A549 (cell line): ENCODE results near the gene PARD6B. TPM values are rescaled to one million over a fixed set of nuclear protein-coding genes. Genes with fewer than 3 reads are reported as not detected.

Experiments
- ATAC-seq, 2 experiments: fragments of 200-7000 bp in 1 of 2; fragments of >200 bp in 1 of 2; cut with Nextera tagmentation in 1 of 2; cut with Tn5 transposase in 1 of 2; 3 replicates each; pipeline versions ENCODE4 v1.8.0 to v1.9.1; 2018 to 2020; ENCODE audit warnings: mild to moderate bottlenecking in 1 of 2, moderate library complexity in 1 of 2
- CTCF ChIA-PET: fragments of 300-600 bp; sonication (Branson Sonifier 250); formaldehyde crosslinking; extraction: SDS; loops from one replicate; lab custom pipeline; 2021; ENCODE audit warnings: antibody characterized with exemption, inconsistent platforms; lab: Yijun Ruan, JAX
- POLR2A ChIA-PET: fragments of 350-600 bp; formaldehyde crosslinking; extraction: SDS; loops from one replicate; lab custom pipeline; 2021; ENCODE audit warnings: antibody characterized with exemption, inconsistent platforms; lab: Yijun Ruan, JAX
- DNase-seq, 2 experiments: peaks; one replicate each; pipeline versions ENCODE4 v3.0.0 to v3.0.0-alpha.2; 2011 to 2016; ENCODE audit warnings: low read depth in 1 of 2, low spot score in 1 of 2
- FAIRE-seq: peaks from 2 replicates; lab custom pipeline; 2011; peaks lifted over from hg19 to GRCh38; lab: Jason Lieb, UNC
- H3K27ac ChIP-seq, 2 experiments: fragments of >200 bp; sonication (Bioruptor Twin); formaldehyde crosslinking; 3 replicates each; pipeline ENCODE4 v1.5.1; 2016 to 2017
- H3K4me1 ChIP-seq: fragments of >200 bp; sonication (Bioruptor Twin); formaldehyde crosslinking; 3 replicates; pipeline ENCODE4 v1.6.1; 2016
- H3K4me2 ChIP-seq: fragments of >200 bp; sonication (Bioruptor Twin); formaldehyde crosslinking; 3 replicates; pipeline ENCODE4 v1.6.1; 2016
- H3K4me3 ChIP-seq: fragments of >200 bp; sonication (Bioruptor Twin); formaldehyde crosslinking; 3 replicates; pipeline ENCODE4 v1.5.1; 2016
- H3K9me3 ChIP-seq: fragments of >200 bp; sonication (Bioruptor Twin); formaldehyde crosslinking; 3 replicates; pipeline ENCODE4 v1.6.1; 2016
- CBX2 ChIP-seq: fragments of 200-600 bp; sonication (generic); IDR thresholded peaks from 2 replicates; pipeline ENCODE4 v1.6.1; 2016; ENCODE audit warnings: low read depth, mild to moderate bottlenecking, borderline replicate concordance
- CBX8 ChIP-seq: fragments of 200-600 bp; sonication (generic); IDR thresholded peaks from 2 replicates; pipeline ENCODE4 v1.6.1; 2016
- CHD2 ChIP-seq: fragments of 150-350 bp; IDR thresholded peaks from 2 replicates; pipeline ENCODE4 v1.6.1; 2014; ENCODE audit warnings: low read length; ENCODE audit not compliant: partially characterized antibody
- CHD4 ChIP-seq: fragments of 200-600 bp; sonication (generic); IDR thresholded peaks from 2 replicates; pipeline ENCODE4 v1.6.1; 2016; ENCODE audit warnings: antibody characterized with exemption, mild to moderate bottlenecking, borderline replicate concordance
- FOSL2 ChIP-seq, 2 experiments: fragments of 450-650 bp in 1 of 2; fragments of >200 bp in 1 of 2; sonication (Bioruptor Twin) in 1 of 2; formaldehyde crosslinking; IDR thresholded peaks; 2 replicates each; pipeline versions ENCODE4 v1.5.0 to v1.6.1; 2016 to 2020; ENCODE audit warnings: mild to moderate bottlenecking in 1 of 2, moderate library complexity in 1 of 2
- HOXA7 ChIP-seq: fragments of 250-450 bp; sonication (Bioruptor Pico); IDR thresholded peaks from 2 replicates; pipeline ENCODE4 v1.5.0; 2020; ENCODE audit warnings: mild to moderate bottlenecking, moderate library complexity
- HOXB13 ChIP-seq: fragments of 250-450 bp; sonication (Bioruptor Pico); IDR thresholded peaks from 2 replicates; pipeline ENCODE4 v1.5.0; 2020; ENCODE audit warnings: low read depth, mild to moderate bottlenecking, moderate library complexity
- HOXB5 ChIP-seq: fragments of 250-450 bp; sonication (Bioruptor Pico); IDR thresholded peaks from 2 replicates; pipeline ENCODE4 v1.5.0; 2020; ENCODE audit warnings: mild to moderate bottlenecking, moderate library complexity
- KDM1A ChIP-seq: fragments of 200-600 bp; sonication (generic); IDR thresholded peaks from 2 replicates; pipeline ENCODE4 v1.6.1; 2016; ENCODE audit warnings: low read depth, mild to moderate bottlenecking
- KDM5A ChIP-seq: fragments of 200-600 bp; sonication (generic); IDR thresholded peaks from 2 replicates; pipeline ENCODE4 v1.6.1; 2016; ENCODE audit warnings: antibody characterized with exemption, mild to moderate bottlenecking
- MAZ ChIP-seq: fragments of 150-350 bp; IDR thresholded peaks from 2 replicates; pipeline ENCODE4 v1.6.1; 2014; ENCODE audit warnings: antibody characterized with exemption, low read depth, low read length, borderline replicate concordance
- MYC ChIP-seq: IDR thresholded peaks from 2 replicates; pipeline ENCODE4 v1.6.1; 2012; ENCODE audit warnings: mild to moderate bottlenecking, inconsistent platforms, low read length, improper control_type of control experiment, borderline replicate concordance
- NFE2L2 ChIP-seq: fragments of 150-350 bp; conservative IDR thresholded peaks from 2 replicates; pipeline ENCODE4 v1.6.1; 2014; ENCODE audit warnings: low read length
- NR3C1 ChIP-seq: fragments of >200 bp; sonication (Bioruptor Twin); formaldehyde crosslinking; IDR thresholded peaks from 3 replicates; pipeline ENCODE4 v1.6.1; 2017
- PHF8 ChIP-seq: fragments of 200-600 bp; sonication (generic); IDR thresholded peaks from 2 replicates; pipeline ENCODE4 v1.6.1; 2016; ENCODE audit warnings: low read depth, mild to moderate bottlenecking, antibody characterized with exemption, moderate library complexity, borderline replicate concordance
- POLR2A ChIP-seq: IDR thresholded peaks from 2 replicates; pipeline ENCODE4 v1.6.1; 2012; ENCODE audit warnings: mild to moderate bottlenecking, low read length
- POLR2AphosphoS2 ChIP-seq: conservative IDR thresholded peaks from 2 replicates; pipeline ENCODE4 v1.6.1; 2012; ENCODE audit warnings: low read length, improper control_type of control experiment, inconsistent platforms
- SMC3 ChIP-seq: fragments of >200 bp; sonication (Bioruptor Twin); formaldehyde crosslinking; IDR thresholded peaks from 3 replicates; pipeline ENCODE4 v1.6.1; 2018; ENCODE audit warnings: inconsistent platforms
- TFCP2L1 ChIP-seq: fragments of 250-450 bp; sonication (Bioruptor Pico); IDR thresholded peaks from 2 replicates; pipeline ENCODE4 v1.5.0; 2021; ENCODE audit warnings: mild to moderate bottlenecking
- TP53 ChIP-seq: fragments of 250-450 bp; sonication (Bioruptor Pico); IDR thresholded peaks from 2 replicates; pipeline ENCODE4 v1.5.0; 2021; ENCODE audit warnings: mild to moderate bottlenecking, moderate library complexity
- ZNF302 ChIP-seq: fragments of 250-450 bp; sonication (Bioruptor Pico); IDR thresholded peaks from 2 replicates; pipeline ENCODE4 v1.9.0; 2021; ENCODE audit warnings: inconsistent platforms, mild to moderate bottlenecking, moderate library complexity
- WGBS: methylation state at CpG from one replicate; pipeline ENCODE4 v1.1.6; 2017; ENCODE audit errors: missing lambda C conversion rate; 5-methylcytosine and 5-hydroxymethylcytosine counted together
- polyA plus RNA-seq, 4 experiments: library from polyadenylated mRNA; depleted of rRNA in 3 of 4; stranded (reverse); fragments of >200 nt; fragmentation: RNase III in 1 of 4; extraction: RNeasy Plus Mini Kit Qiagen cat#74134 plus additional on column Dnase treatment in 1 of 4; gene quantifications; 2 replicates in 3 of 4; 3 replicates in 1 of 4; pipeline ENCODE4 v1.2.3, GENCODE V29; 2011 to 2017
- TF ChIP-seq, protein P1 (sequence below): fragments of 200-600 bp; sonication (generic); IDR thresholded peaks from 2 replicates; pipeline ENCODE4 v1.6.1; 2016; ENCODE audit warnings: antibody characterized with exemption, mild to moderate bottlenecking, moderate library complexity
- TF ChIP-seq, protein P2 (sequence below): fragments of >200 bp; sonication (Bioruptor Twin); formaldehyde crosslinking; IDR thresholded peaks from 3 replicates; pipeline ENCODE4 v1.6.1; 2016
- TF ChIP-seq, protein P3 (sequence below): IDR thresholded peaks from 2 replicates; pipeline ENCODE4 v1.6.1; 2012
- TF ChIP-seq, protein P4 (sequence below): fragments of 250-450 bp; sonication (Bioruptor Pico); IDR thresholded peaks from 2 replicates; pipeline ENCODE4 v1.5.0; 2020; ENCODE audit warnings: low read depth, mild to moderate bottlenecking, moderate library complexity
- TF ChIP-seq, protein P5 (sequence below): fragments of >200 bp; sonication (Bioruptor Twin); formaldehyde crosslinking; IDR thresholded peaks from 3 replicates; pipeline ENCODE4 v1.5.1; 2016
- TF ChIP-seq, protein P6 (sequence below): IDR thresholded peaks from 2 replicates; pipeline ENCODE4 v1.6.1; 2012

PARD6B gene
- polyA plus RNA-seq, 2 of the 4 experiments (the other 2 are of a cell fraction): 3.1 to 6.4 TPM

DNA sequence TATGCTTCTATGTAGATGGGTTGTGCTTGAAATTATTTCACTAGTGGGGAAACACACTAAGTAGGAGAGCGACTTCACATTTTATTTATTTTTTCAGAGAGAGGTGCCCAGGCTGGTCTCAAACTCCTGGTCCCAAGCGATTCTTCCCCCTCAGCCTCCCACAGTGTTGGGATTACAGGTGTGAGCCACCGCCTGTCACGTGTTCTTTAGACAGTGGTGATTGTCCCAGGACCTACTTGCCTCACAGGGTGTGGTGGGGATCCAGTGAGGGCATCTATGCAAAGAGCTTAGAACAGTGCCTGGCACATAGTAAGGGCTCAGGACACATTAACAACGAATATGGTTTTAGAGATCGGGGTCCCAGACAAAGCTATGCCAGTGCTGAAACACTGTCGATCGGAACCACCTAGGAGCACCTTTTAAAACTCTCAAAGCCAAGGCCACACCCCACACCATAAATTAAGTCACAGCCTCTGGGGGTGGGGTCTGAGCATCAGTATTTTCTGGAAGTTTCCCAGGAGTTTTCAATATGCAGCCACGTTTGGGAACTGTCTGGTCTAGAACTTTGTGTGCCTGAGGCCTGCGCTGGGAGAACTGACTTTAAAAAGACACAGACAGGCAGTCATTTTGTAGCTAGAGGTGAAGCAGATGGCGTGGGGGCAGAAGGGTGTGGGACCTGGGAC lies 58.7 kb downstream of the PARD6B start (continued):
- TF ChIP-seq, protein P1, sequence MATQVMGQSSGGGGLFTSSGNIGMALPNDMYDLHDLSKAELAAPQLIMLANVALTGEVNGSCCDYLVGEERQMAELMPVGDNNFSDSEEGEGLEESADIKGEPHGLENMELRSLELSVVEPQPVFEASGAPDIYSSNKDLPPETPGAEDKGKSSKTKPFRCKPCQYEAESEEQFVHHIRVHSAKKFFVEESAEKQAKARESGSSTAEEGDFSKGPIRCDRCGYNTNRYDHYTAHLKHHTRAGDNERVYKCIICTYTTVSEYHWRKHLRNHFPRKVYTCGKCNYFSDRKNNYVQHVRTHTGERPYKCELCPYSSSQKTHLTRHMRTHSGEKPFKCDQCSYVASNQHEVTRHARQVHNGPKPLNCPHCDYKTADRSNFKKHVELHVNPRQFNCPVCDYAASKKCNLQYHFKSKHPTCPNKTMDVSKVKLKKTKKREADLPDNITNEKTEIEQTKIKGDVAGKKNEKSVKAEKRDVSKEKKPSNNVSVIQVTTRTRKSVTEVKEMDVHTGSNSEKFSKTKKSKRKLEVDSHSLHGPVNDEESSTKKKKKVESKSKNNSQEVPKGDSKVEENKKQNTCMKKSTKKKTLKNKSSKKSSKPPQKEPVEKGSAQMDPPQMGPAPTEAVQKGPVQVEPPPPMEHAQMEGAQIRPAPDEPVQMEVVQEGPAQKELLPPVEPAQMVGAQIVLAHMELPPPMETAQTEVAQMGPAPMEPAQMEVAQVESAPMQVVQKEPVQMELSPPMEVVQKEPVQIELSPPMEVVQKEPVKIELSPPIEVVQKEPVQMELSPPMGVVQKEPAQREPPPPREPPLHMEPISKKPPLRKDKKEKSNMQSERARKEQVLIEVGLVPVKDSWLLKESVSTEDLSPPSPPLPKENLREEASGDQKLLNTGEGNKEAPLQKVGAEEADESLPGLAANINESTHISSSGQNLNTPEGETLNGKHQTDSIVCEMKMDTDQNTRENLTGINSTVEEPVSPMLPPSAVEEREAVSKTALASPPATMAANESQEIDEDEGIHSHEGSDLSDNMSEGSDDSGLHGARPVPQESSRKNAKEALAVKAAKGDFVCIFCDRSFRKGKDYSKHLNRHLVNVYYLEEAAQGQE: no peak
- no peak for TF ChIP-seq KDM5A

DNA sequence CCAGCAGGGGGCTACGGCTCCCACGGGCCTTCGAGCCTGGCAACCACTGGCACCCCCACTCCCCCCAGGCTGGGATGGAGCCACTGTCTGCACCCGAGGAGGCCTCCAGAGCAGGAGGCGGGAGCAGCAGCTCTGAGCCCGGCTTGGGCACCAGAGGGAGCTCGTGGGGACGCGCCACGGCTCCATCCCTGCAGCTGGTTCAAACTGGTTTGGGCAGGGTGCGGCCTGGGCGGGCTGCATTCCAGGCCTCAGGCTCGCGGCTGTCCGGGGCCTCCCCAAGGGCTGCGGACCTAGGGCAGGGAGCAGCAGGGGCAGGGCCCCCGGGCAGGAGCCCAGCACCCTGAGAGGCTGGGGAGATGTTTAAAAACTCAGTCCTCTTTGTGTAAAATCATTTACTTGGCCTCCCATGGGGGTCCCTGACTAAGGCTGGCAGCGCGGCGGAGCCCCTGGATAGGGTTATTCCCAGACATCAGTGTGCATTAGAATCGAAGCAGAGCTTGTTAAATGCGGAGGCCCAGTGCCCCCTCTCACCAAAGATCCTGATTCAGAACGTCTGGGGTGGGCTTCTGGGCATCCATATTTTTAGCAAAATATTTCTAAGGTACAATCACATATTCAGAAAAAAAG lies 59.4 kb downstream of the PARD6B start:
- ATAC-seq: peak; percentile 78 to 86
- peak; percentile 87 to 96 for DNase-seq
- H3K4me3 ChIP-seq: no peak overlapping the region
- peaks cover 32% of the 10 kb centered on the region for H3K4me1 ChIP-seq
- WGBS: under 1% methylated on average over 13 of the region's 23 CpGs
- H3K27ac ChIP-seq: peak overlapping the region; percentile 90
- POLR2A ChIA-PET: interaction anchor here (0.5 to 1.8 kb wide), 10 partner anchors 25 to 307 kb away, joined by 3 to 10 read pairs (median 4); partner anchors contain the start of genes ADNP, DPM1 and PARD6B
- peak overlapping the region; percentile 65 for H3K4me2 ChIP-seq
- CTCF ChIA-PET: interaction anchor here (0.5 to 15.3 kb wide), 29 partner anchors 8 to 1352 kb away, joined by 3 to 347 read pairs (median 4); partner anchors contain the start of gene ADNP
- no peak for FAIRE-seq
- H3K9me3 ChIP-seq: no peaks in the 10 kb centered on the region
- TF ChIP-seq NR3C1 (no peak), NFE2L2 (no peak), HOXB5 (CRISPR knock-in tag) (peak; percentile 83), HOXB13 (peak; percentile 71; the same call in 1 of the 2 replicates), MAZ (no peak), MYC (no peak; the same call in 1 of the 2 replicates), TFCP2L1 (no peak), PHF8 (peak; percentile 59; the same call in 1 of the 2 replicates), POLR2AphosphoS2 (no peak), SMC3 (peak; percentile 60), CBX8 (no peak), POLR2A (peak; percentile 42), CBX2 (no peak), CHD4 (peak; percentile 31; the same call in 1 of the 2 replicates), FOSL2 (IDR thresholded peaks at IDR 0.05) (no peak), FOSL2 (CRISPR knock-in tag; IDR thresholded peaks at IDR 0.05) (no peak), CHD2 (no peak), KDM1A (no peak), TP53 (CRISPR knock-in tag) (no peak), ZNF302 (CRISPR knock-in tag) (peak; percentile 46; the same call in 1 of the 2 replicates), HOXA7 (CRISPR knock-in tag) (no peak)
- TF ChIP-seq, protein P2, sequence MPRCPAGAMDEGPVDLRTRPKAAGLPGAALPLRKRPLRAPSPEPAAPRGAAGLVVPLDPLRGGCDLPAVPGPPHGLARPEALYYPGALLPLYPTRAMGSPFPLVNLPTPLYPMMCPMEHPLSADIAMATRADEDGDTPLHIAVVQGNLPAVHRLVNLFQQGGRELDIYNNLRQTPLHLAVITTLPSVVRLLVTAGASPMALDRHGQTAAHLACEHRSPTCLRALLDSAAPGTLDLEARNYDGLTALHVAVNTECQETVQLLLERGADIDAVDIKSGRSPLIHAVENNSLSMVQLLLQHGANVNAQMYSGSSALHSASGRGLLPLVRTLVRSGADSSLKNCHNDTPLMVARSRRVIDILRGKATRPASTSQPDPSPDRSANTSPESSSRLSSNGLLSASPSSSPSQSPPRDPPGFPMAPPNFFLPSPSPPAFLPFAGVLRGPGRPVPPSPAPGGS: peak; percentile 50; the same call in 1 of the 3 replicates
- TF ChIP-seq, protein P3, sequence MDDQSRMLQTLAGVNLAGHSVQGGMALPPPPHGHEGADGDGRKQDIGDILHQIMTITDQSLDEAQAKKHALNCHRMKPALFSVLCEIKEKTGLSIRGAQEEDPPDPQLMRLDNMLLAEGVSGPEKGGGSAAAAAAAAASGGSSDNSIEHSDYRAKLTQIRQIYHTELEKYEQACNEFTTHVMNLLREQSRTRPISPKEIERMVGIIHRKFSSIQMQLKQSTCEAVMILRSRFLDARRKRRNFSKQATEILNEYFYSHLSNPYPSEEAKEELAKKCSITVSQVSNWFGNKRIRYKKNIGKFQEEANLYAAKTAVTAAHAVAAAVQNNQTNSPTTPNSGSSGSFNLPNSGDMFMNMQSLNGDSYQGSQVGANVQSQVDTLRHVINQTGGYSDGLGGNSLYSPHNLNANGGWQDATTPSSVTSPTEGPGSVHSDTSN: no peak
- TF ChIP-seq, protein P4, sequence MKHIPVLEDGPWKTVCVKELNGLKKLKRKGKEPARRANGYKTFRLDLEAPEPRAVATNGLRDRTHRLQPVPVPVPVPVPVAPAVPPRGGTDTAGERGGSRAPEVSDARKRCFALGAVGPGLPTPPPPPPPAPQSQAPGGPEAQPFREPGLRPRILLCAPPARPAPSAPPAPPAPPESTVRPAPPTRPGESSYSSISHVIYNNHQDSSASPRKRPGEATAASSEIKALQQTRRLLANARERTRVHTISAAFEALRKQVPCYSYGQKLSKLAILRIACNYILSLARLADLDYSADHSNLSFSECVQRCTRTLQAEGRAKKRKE (CRISPR knock-in tag): peak; percentile 71; the same call in 1 of the 2 replicates
- TF ChIP-seq, protein P5, sequence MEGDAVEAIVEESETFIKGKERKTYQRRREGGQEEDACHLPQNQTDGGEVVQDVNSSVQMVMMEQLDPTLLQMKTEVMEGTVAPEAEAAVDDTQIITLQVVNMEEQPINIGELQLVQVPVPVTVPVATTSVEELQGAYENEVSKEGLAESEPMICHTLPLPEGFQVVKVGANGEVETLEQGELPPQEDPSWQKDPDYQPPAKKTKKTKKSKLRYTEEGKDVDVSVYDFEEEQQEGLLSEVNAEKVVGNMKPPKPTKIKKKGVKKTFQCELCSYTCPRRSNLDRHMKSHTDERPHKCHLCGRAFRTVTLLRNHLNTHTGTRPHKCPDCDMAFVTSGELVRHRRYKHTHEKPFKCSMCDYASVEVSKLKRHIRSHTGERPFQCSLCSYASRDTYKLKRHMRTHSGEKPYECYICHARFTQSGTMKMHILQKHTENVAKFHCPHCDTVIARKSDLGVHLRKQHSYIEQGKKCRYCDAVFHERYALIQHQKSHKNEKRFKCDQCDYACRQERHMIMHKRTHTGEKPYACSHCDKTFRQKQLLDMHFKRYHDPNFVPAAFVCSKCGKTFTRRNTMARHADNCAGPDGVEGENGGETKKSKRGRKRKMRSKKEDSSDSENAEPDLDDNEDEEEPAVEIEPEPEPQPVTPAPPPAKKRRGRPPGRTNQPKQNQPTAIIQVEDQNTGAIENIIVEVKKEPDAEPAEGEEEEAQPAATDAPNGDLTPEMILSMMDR: peak; percentile 68
- TF ChIP-seq, protein P6, sequence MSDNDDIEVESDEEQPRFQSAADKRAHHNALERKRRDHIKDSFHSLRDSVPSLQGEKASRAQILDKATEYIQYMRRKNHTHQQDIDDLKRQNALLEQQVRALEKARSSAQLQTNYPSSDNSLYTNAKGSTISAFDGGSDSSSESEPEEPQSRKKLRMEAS: peak; percentile 93
